Thyroid gland (tissue), 4 donors: ENCODE data around the gene GTF2A2. TPM values are rescaled to one million over a fixed set of nuclear protein-coding genes. Genes with fewer than 3 reads are reported as not detected.

Experiments used
- DNase-seq, 2 donors: peaks; one replicate each; pipeline ENCODE4 v3.0.0-alpha.2; 2019
- H3K27ac ChIP-seq, 3 donors: fragments of 200-600 bp; sonication (generic); 1 replicate in 2 of 3; 2 replicates in 1 of 3; pipeline ENCODE4 v1.5.1; 2016 to 2019; ENCODE audit warnings: mild to moderate bottlenecking in 1 of 3, moderate library complexity in 1 of 3
- H3K27me3 ChIP-seq: fragments of 200-600 bp; sonication (generic); one replicate; pipeline ENCODE4 v1.5.1; 2019
- H3K36me3 ChIP-seq, 2 donors: fragments of 200-600 bp; sonication (generic); one replicate each; pipeline ENCODE4 v1.5.1; 2016 to 2019
- H3K4me1 ChIP-seq, 2 donors: fragments of 200-600 bp; sonication (generic); one replicate each; pipeline ENCODE4 v1.5.1; 2017 to 2019
- H3K4me3 ChIP-seq, 3 donors: fragments of 200-600 bp; sonication (generic); replicated peaks in 1 of 3; 1 replicate in 2 of 3; 2 replicates in 1 of 3; pipeline ENCODE4 v1.5.1; 2016; ENCODE audit warnings: mild to moderate bottlenecking in 1 of 3
- H3K9me3 ChIP-seq: fragments of 200-600 bp; sonication (generic); one replicate; pipeline ENCODE4 v1.5.1; 2017
- CTCF ChIP-seq, 6 experiments: fragments of 200-600 bp in 3 of 6; fragments of 450-650 bp in 3 of 6; sonication (generic) in 3 of 6; IDR thresholded peaks; one replicate each; pipeline ENCODE4 v1.5.1; 2016 to 2019; ENCODE audit warnings: antibody characterized with exemption in 6 of 6, mild to moderate bottlenecking in 2 of 6, inconsistent platforms in 1 of 6, moderate library complexity in 1 of 6
- POLR2A ChIP-seq, 2 donors: fragments of 450-650 bp; IDR thresholded peaks; one replicate each; pipeline ENCODE4 v1.6.1; 2017; ENCODE audit warnings: antibody characterized with exemption in 2 of 2, mild to moderate bottlenecking in 2 of 2, moderate library complexity in 1 of 2
- WGBS, 2 donors: methylation state at CpG; one replicate each; pipeline ENCODE4 v1.1.5; 2017; 5-methylcytosine and 5-hydroxymethylcytosine counted together
- intact Hi-C: fragments of 100-400 bp; cut with DNase I; formaldehyde crosslinking; loops from one replicate; pipeline ENCODE4 v1.15.1; 2023
- total RNA-seq, 4 donors: library from RNA; depleted of rRNA; stranded (reverse); fragments of >200 nt; gene quantifications; one replicate each; pipeline ENCODE4 v1.2.3, GENCODE V29; 2016

Gene GTF2A2
- total RNA-seq, 4 donors from 2014 or later: 22.3 to 73.6 (median 37.9) TPM

GRCh38 chr15:59632714-59633113 is 24.6 kb downstream of the GTF2A2 start:
- DNase-seq: no peak
- H3K27ac ChIP-seq: no peak overlapping the region
- no peaks in the 10 kb centered on the region for H3K36me3 ChIP-seq
- WGBS, 2 donors: 57 to 58% methylated on average over 4 of the region's 4 CpGs
- intact Hi-C loops: no loop called here
- TF ChIP-seq CTCF (IDR thresholded peaks at IDR 0.05) (peak in 3 of 6 experiments; percentile 18 to 27 (median 18)), POLR2A (IDR thresholded peaks at IDR 0.05) (no peak)
- H3K9me3 ChIP-seq: no peaks in the 10 kb centered on the region
- no peak overlapping the region for H3K4me3 ChIP-seq
- no peaks in the 10 kb centered on the region for H3K27me3 ChIP-seq
- no peaks in the 10 kb centered on the region for H3K4me1 ChIP-seq

GRCh38 chr15:59622289-59622688 is 35.0 kb downstream of the GTF2A2 start:
- 38 to 42% methylated on average over 6 of the region's 6 CpGs for WGBS, 2 donors
- no peak overlapping the region for H3K4me3 ChIP-seq

GRCh38 chr15:59618406-59618805 is 38.9 kb downstream of the GTF2A2 start:
- DNase-seq: no peak
- Histone ChIP-seq H3K4me1 (peaks cover 11 to 21% of the 10 kb centered on the region in 2 donors), H3K9me3 (no peaks in the 10 kb centered on the region), H3K4me3 (no peak overlapping the region), H3K36me3 (no peaks in the 10 kb centered on the region), H3K27ac (no peak overlapping the region), H3K27me3 (no peaks in the 10 kb centered on the region)
- TF ChIP-seq POLR2A (IDR thresholded peaks at IDR 0.05) (no peak), CTCF (IDR thresholded peaks at IDR 0.05) (no peak)
- intact Hi-C loops: loop anchor here (10.0 kb wide), 1 partner anchor 84 kb away; no protein-coding TSS in a partner anchor
- 92 to 93% methylated on average over 4 of the region's 4 CpGs for WGBS, 2 donors

More at GRCh38 chr15:59622289-59622688, 35.0 kb downstream of the GTF2A2 start:
- peak; percentile 6 to 17 for DNase-seq
- Histone ChIP-seq H3K27me3 (no peaks in the 10 kb centered on the region), H3K27ac (no peak overlapping the region), H3K9me3 (no peaks in the 10 kb centered on the region), H3K36me3 (no peaks in the 10 kb centered on the region), H3K4me1 (peaks cover 0 to 5% of the 10 kb centered on the region in 2 donors)
- TF ChIP-seq POLR2A (IDR thresholded peaks at IDR 0.05): no peak
- peak in 2 of 6 experiments; percentile 12 to 13 for TF ChIP-seq CTCF (IDR thresholded peaks at IDR 0.05)
- intact Hi-C loops: no loop called here

- Histone ChIP-seq H3K4me3 (no peak overlapping the region), H3K27ac (peak overlapping the region; percentile 82 to 98 (median 92)), H3K4me1 (peaks cover 11 to 21% of the 10 kb centered on the region in 2 donors), H3K36me3 (no peaks in the 10 kb centered on the region), H3K27me3 (no peaks in the 10 kb centered on the region), H3K9me3 (no peaks in the 10 kb centered on the region)
- TF ChIP-seq POLR2A (IDR thresholded peaks at IDR 0.05): peak in 1 of 2 donors; percentile 31
- TF ChIP-seq CTCF (IDR thresholded peaks at IDR 0.05): peak in 4 of 6 experiments; percentile 22 to 58 (median 34)
- WGBS, 2 donors: 29 to 30% methylated on average over 3 of the region's 3 CpGs
- DNase-seq: peak; percentile 66 to 70
- intact Hi-C loops: loop anchor here (10.0 kb wide), 1 partner anchor 82 kb away; no protein-coding TSS in a partner anchor
These were observed 40.9 kb downstream of the GTF2A2 start for GRCh38 chr15:59616379-59616778.

- Histone ChIP-seq H3K4me1 (peaks cover 11 to 21% of the 10 kb centered on the region in 2 donors), H3K27ac (peak overlapping the region; percentile 82 to 98 (median 92)), H3K4me3 (no peak overlapping the region), H3K27me3 (no peaks in the 10 kb centered on the region), H3K9me3 (no peaks in the 10 kb centered on the region), H3K36me3 (no peaks in the 10 kb centered on the region)
- 47 to 73% methylated on average over 5 of the region's 5 CpGs for whole genome bisulfite sequencing, 2 donors
- intact Hi-C loops: loop anchor here (10.0 kb wide), 1 partner anchor 81 kb away; no protein-coding TSS in a partner anchor
- TF ChIP-seq CTCF (IDR thresholded peaks at IDR 0.05) (no peak), POLR2A (IDR thresholded peaks at IDR 0.05) (no peak)
- DNase-seq: peak; percentile 57 to 67
These were observed 41.7 kb downstream of the GTF2A2 start for GRCh38 chr15:59615661-59616060.
